Thyroid gland (tissue), 4 donors: ENCODE results near the gene SGCA.

Experiments used
- CTCF ChIP-seq, 6 experiments: fragments of 200-600 bp in 3 of 6; fragments of 450-650 bp in 3 of 6; sonication (generic) in 3 of 6; IDR thresholded peaks; one replicate each; pipeline ENCODE4 v1.5.1; 2016 to 2019; ENCODE audit warnings: antibody characterized with exemption in 6 of 6, mild to moderate bottlenecking in 2 of 6, inconsistent platforms in 1 of 6, moderate library complexity in 1 of 6
- POLR2A ChIP-seq, 2 donors: fragments of 450-650 bp; IDR thresholded peaks; one replicate each; pipeline ENCODE4 v1.6.1; 2017; ENCODE audit warnings: antibody characterized with exemption in 2 of 2, mild to moderate bottlenecking in 2 of 2, moderate library complexity in 1 of 2

GRCh38 chr17:50155115-50155819, 10.5 kb upstream of the SGCA start:
- TF ChIP-seq POLR2A (IDR thresholded peaks at IDR 0.05) (no peak), CTCF (IDR thresholded peaks at IDR 0.05) (no peak)
